WTC11 (cell line): ENCODE results near the gene MYO1H. TPM values are rescaled to one million over a fixed set of nuclear protein-coding genes. Genes with fewer than 3 reads are reported as not detected.

Experiments used
- ATAC-seq: fragments of 200-7000 bp; cut with Tn5 transposase; 2 replicates; pipeline ENCODE4 v1.10.0; 2021; ENCODE audit warnings: mild to moderate bottlenecking, moderate library complexity
- CTCF ChIA-PET: fragments of 300-600 bp; sonication (Branson Sonifier 250); formaldehyde crosslinking; loops from one replicate; lab custom pipeline; 2021; ENCODE audit warnings: antibody characterized with exemption; lab: Charles Lee
- POLR2A ChIA-PET: fragments of 350-600 bp; sonication (Branson Sonifier 250); formaldehyde crosslinking; loops from one replicate; lab custom pipeline; 2021; ENCODE audit warnings: antibody characterized with exemption; lab: Charles Lee
- DNase-seq: peaks from one replicate; pipeline ENCODE4 v3.0.0; 2021; ENCODE audit warnings: low spot score
- H3K27ac Mint-ChIP-seq: 2 replicates; pipeline ENCODE4 v1.8.0; 2021; ENCODE audit warnings: mixed read lengths
- H3K27me3 Mint-ChIP-seq: 2 replicates; pipeline ENCODE4 v1.8.0; 2021; ENCODE audit warnings: low read depth, mild to moderate bottlenecking, moderate library complexity, mixed read lengths
- H3K36me3 Mint-ChIP-seq: 2 replicates; pipeline ENCODE4 v1.8.0; 2021; ENCODE audit warnings: mixed read lengths
- H3K4me1 Mint-ChIP-seq: 2 replicates; pipeline ENCODE4 v1.8.0; 2022; ENCODE audit warnings: mixed read lengths
- H3K4me3 Mint-ChIP-seq: 2 replicates; pipeline ENCODE4 v1.8.0; 2021; ENCODE audit warnings: mild to moderate bottlenecking, moderate library complexity, mixed read lengths
- H3K9me3 Mint-ChIP-seq: 2 replicates; pipeline ENCODE4 v1.8.0; 2021; ENCODE audit warnings: mixed read lengths
- AFF4 ChIP-seq: sonication (generic); formaldehyde crosslinking; IDR thresholded peaks from 2 replicates; pipeline ENCODE4 v1.8.1; 2023; ENCODE audit warnings: mild to moderate bottlenecking, missing genetic modification reagents, borderline replicate concordance
- ATF1 ChIP-seq: sonication (generic); formaldehyde crosslinking; IDR thresholded peaks from 2 replicates; pipeline ENCODE4 v1.8.1; 2023; ENCODE audit warnings: mild to moderate bottlenecking, moderate library complexity, missing genetic modification reagents
- CBFB ChIP-seq: sonication (generic); formaldehyde crosslinking; IDR thresholded peaks from 2 replicates; pipeline ENCODE4 v1.8.1; 2022; ENCODE audit warnings: mild to moderate bottlenecking, low read depth, missing genetic modification reagents
- E2F1 ChIP-seq: sonication (generic); formaldehyde crosslinking; IDR thresholded peaks from 2 replicates; pipeline ENCODE4 v1.8.0; 2022; ENCODE audit warnings: mild to moderate bottlenecking, missing genetic modification reagents
- EMX1 ChIP-seq: fragments of 250-450 bp; sonication (Bioruptor Pico); IDR thresholded peaks from 2 replicates; pipeline ENCODE4 v1.8.0; 2021; ENCODE audit warnings: mild to moderate bottlenecking
- FOXP1 ChIP-seq: sonication (generic); formaldehyde crosslinking; IDR thresholded peaks from 2 replicates; pipeline ENCODE4 v1.8.0; 2022; ENCODE audit warnings: missing genetic modification reagents, mild to moderate bottlenecking, moderate library complexity, borderline replicate concordance
- MAX ChIP-seq: sonication (generic); formaldehyde crosslinking; IDR thresholded peaks from 2 replicates; pipeline ENCODE4 v1.8.0; 2022; ENCODE audit warnings: mild to moderate bottlenecking, missing genetic modification reagents
- MLX ChIP-seq: sonication (generic); formaldehyde crosslinking; IDR thresholded peaks from 2 replicates; pipeline ENCODE4 v1.8.1; 2023; ENCODE audit warnings: mild to moderate bottlenecking, missing genetic modification reagents, moderate library complexity
- MYBL2 ChIP-seq: sonication (generic); formaldehyde crosslinking; IDR thresholded peaks from 2 replicates; pipeline ENCODE4 v1.8.1; 2023; ENCODE audit warnings: mild to moderate bottlenecking, moderate library complexity, missing genetic modification reagents
- NFYB ChIP-seq: sonication (generic); formaldehyde crosslinking; conservative IDR thresholded peaks from 2 replicates; pipeline ENCODE4 v1.8.0; 2022; ENCODE audit warnings: low read depth, missing genetic modification reagents
- RORB ChIP-seq: fragments of 250-450 bp; sonication (Bioruptor Pico); IDR thresholded peaks from 2 replicates; pipeline ENCODE4 v1.9.0; 2021; ENCODE audit warnings: mild to moderate bottlenecking
- TCF7 ChIP-seq: sonication (generic); formaldehyde crosslinking; IDR thresholded peaks from 2 replicates; pipeline ENCODE4 v1.8.0; 2022; ENCODE audit warnings: mild to moderate bottlenecking, low read depth, missing genetic modification reagents, moderate library complexity
- ZNF121 ChIP-seq: sonication (generic); formaldehyde crosslinking; IDR thresholded peaks from 2 replicates; pipeline ENCODE4 v1.8.0; 2023; ENCODE audit warnings: missing genetic modification reagents
- ZNF232 ChIP-seq: sonication (generic); formaldehyde crosslinking; IDR thresholded peaks from 2 replicates; pipeline ENCODE4 v1.8.0; 2022; ENCODE audit warnings: mild to moderate bottlenecking, missing genetic modification reagents
- ZNF263 ChIP-seq: sonication (generic); formaldehyde crosslinking; IDR thresholded peaks from 2 replicates; pipeline ENCODE4 v1.8.1; 2022; ENCODE audit warnings: low read depth, mild to moderate bottlenecking, moderate library complexity, missing genetic modification reagents
- ZNF317 ChIP-seq: sonication (generic); formaldehyde crosslinking; IDR thresholded peaks from 2 replicates; pipeline ENCODE4 v1.8.1; 2023; ENCODE audit warnings: low read depth, mild to moderate bottlenecking, moderate library complexity, missing genetic modification reagents, borderline replicate concordance
- ZNF396 ChIP-seq: fragments of 250-450 bp; sonication (Bioruptor Pico); IDR thresholded peaks from 2 replicates; pipeline ENCODE4 v1.8.0; 2021; ENCODE audit warnings: mild to moderate bottlenecking, moderate library complexity, borderline replicate concordance
- ZNF416 ChIP-seq: fragments of 250-450 bp; sonication (Bioruptor Pico); IDR thresholded peaks from 2 replicates; pipeline ENCODE4 v1.9.0; 2021; ENCODE audit warnings: mild to moderate bottlenecking, inconsistent platforms
- ZNF532 ChIP-seq: fragments of 250-450 bp; sonication (Bioruptor Pico); IDR thresholded peaks from 2 replicates; pipeline ENCODE4 v1.9.0; 2021; ENCODE audit warnings: mild to moderate bottlenecking, borderline replicate concordance
- total RNA-seq: library from RNA; stranded (reverse); gene quantifications from 3 replicates; pipeline ENCODE4 v1.2.3, GENCODE V29; 2021

Gene MYO1H
- total RNA-seq, 1 experiment from 2014 or later: 0.44 TPM

- H3K27me3 Mint-ChIP-seq: no peaks in the 10 kb centered on the region
- DNase-seq: no peak
- no peaks in the 10 kb centered on the region for H3K9me3 Mint-ChIP-seq
- no peak for ATAC-seq
- no peak overlapping the region for H3K27ac Mint-ChIP-seq
- CTCF ChIA-PET: interaction anchor here (1.0 to 1.5 kb wide), 2 partner anchors 48 to 52 kb away, joined by 3 to 5 read pairs; no protein-coding TSS in a partner anchor
- peaks cover 16% of the 10 kb centered on the region for H3K36me3 Mint-ChIP-seq
- POLR2A ChIA-PET: no interaction called here
- H3K4me1 Mint-ChIP-seq: peaks cover 20% of the 10 kb centered on the region
- H3K4me3 Mint-ChIP-seq: no peak overlapping the region
- TF ChIP-seq E2F1 (no peak), AFF4 (CRISPR knock-in tag) (no peak), MLX (CRISPR knock-in tag) (no peak), TCF7 (CRISPR knock-in tag) (no peak), ATF1 (CRISPR knock-in tag) (no peak), ZNF532 (CRISPR knock-in tag) (no peak), MAX (CRISPR knock-in tag) (no peak), ZNF317 (CRISPR knock-in tag) (no peak), ZNF263 (no peak)
- TF ChIP-seq, all 79 proteins: peak for 0
Measured at GRCh38 chr12:109480356-109480755, 132.7 kb downstream of the MYO1H start.

- ATAC-seq (no peak), DNase-seq (no peak)
- Mint-ChIP-seq H3K4me1 (peaks cover 5% of the 10 kb centered on the region; the same call in 1 of the 2 replicates), H3K9me3 (no peaks in the 10 kb centered on the region), H3K36me3 (peaks cover 28% of the 10 kb centered on the region), H3K4me3 (no peak overlapping the region), H3K27ac (no peak overlapping the region), H3K27me3 (no peaks in the 10 kb centered on the region)
- ChIA-PET POLR2A (no interaction called here), CTCF (no interaction called here)
- no peak for TF ChIP-seq NFYB
- no peak for TF ChIP-seq CBFB (CRISPR knock-in tag)
- TF ChIP-seq EMX1: no peak
- TF ChIP-seq ZNF396: no peak
- no peak for TF ChIP-seq ZNF121 (CRISPR knock-in tag)
- no peak for TF ChIP-seq RORB (CRISPR knock-in tag)
- no peak for TF ChIP-seq FOXP1 (CRISPR knock-in tag)
- no peak for TF ChIP-seq ZNF232 (CRISPR knock-in tag)
- no peak for TF ChIP-seq ZNF416
- no peak for TF ChIP-seq MYBL2 (CRISPR knock-in tag)
Measured at GRCh38 chr12:109481863-109482262, 134.2 kb downstream of the MYO1H start.
